Chondrocyte (in vitro differentiated cells): Measurements from ENCODE around the gene SLC22A23. TPM values are rescaled to one million over a fixed set of nuclear protein-coding genes. Genes with fewer than 3 reads are reported as not detected.

Experiments
- DNase-seq: peaks from one replicate; pipeline ENCODE4 v3.0.0; 2021; ENCODE audit warnings: mixed read lengths, low spot score
- H3K27ac Mint-ChIP-seq: one replicate; pipeline ENCODE4 v1.8.0; 2021; ENCODE audit warnings: mild to moderate bottlenecking, moderate library complexity, mixed read lengths; ENCODE audit not compliant: unreplicated experiment
- H3K27me3 Mint-ChIP-seq: 2 replicates; pipeline ENCODE4 v1.8.0; 2021; ENCODE audit warnings: low read depth, mixed read lengths
- H3K36me3 Mint-ChIP-seq: 2 replicates; pipeline ENCODE4 v1.8.0; 2021; ENCODE audit warnings: low read depth, mixed read lengths
- H3K4me1 Mint-ChIP-seq: 2 replicates; pipeline ENCODE4 v1.8.0; 2021; ENCODE audit warnings: low read depth, mild to moderate bottlenecking, mixed read lengths
- H3K4me3 Mint-ChIP-seq: one replicate; pipeline ENCODE4 v1.8.0; 2021; ENCODE audit warnings: mild to moderate bottlenecking, moderate library complexity, mixed read lengths; ENCODE audit not compliant: unreplicated experiment
- H3K9me3 Mint-ChIP-seq: 2 replicates; pipeline ENCODE4 v1.8.0; 2021; ENCODE audit warnings: low read depth, mixed read lengths
- total RNA-seq: library from RNA; stranded (reverse); gene quantifications from 3 replicates; pipeline ENCODE4 v1.2.1, GENCODE V29; 2021
- TF ChIP-seq, protein P1 (sequence below): fragments of 200-600 bp; sonication (generic); IDR thresholded peaks from 2 replicates; pipeline ENCODE4 v1.5.0; 2021; ENCODE audit warnings: antibody characterized with exemption, mild to moderate bottlenecking, moderate library complexity

Gene SLC22A23
- total RNA-seq, 1 donor from 2014 or later, result 36.4 TPM

DNA sequence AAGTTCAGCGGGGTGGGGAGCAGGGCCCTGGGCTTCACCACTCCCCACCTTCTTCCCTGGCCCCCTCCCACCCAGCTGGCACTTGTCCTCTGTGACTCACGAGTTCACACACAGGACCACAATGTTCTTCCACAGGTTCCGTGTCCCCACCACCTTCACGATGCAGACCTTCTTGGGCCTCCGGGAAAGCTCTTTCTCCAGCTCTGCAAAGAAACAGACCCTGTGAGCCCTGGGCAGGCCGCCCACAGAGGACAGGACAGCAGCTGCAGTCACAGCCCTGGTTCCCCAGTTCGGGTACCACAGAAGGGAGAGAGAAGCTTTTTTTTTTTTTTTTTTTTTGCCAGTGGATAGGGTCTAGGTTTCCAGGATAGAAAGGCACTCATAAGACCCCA, 167.2 kb downstream of the SLC22A23 start:
- Mint-ChIP-seq H3K36me3 (peaks cover 17% of the 10 kb centered on the region), H3K4me1 (peaks cover 9% of the 10 kb centered on the region), H3K4me3 (no peak overlapping the region), H3K9me3 (no peaks in the 10 kb centered on the region), H3K27me3 (no peaks in the 10 kb centered on the region), H3K27ac (no peak overlapping the region)
- peak; percentile 78 for DNase-seq
- TF ChIP-seq, protein P1, sequence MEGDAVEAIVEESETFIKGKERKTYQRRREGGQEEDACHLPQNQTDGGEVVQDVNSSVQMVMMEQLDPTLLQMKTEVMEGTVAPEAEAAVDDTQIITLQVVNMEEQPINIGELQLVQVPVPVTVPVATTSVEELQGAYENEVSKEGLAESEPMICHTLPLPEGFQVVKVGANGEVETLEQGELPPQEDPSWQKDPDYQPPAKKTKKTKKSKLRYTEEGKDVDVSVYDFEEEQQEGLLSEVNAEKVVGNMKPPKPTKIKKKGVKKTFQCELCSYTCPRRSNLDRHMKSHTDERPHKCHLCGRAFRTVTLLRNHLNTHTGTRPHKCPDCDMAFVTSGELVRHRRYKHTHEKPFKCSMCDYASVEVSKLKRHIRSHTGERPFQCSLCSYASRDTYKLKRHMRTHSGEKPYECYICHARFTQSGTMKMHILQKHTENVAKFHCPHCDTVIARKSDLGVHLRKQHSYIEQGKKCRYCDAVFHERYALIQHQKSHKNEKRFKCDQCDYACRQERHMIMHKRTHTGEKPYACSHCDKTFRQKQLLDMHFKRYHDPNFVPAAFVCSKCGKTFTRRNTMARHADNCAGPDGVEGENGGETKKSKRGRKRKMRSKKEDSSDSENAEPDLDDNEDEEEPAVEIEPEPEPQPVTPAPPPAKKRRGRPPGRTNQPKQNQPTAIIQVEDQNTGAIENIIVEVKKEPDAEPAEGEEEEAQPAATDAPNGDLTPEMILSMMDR, result no peak

DNA sequence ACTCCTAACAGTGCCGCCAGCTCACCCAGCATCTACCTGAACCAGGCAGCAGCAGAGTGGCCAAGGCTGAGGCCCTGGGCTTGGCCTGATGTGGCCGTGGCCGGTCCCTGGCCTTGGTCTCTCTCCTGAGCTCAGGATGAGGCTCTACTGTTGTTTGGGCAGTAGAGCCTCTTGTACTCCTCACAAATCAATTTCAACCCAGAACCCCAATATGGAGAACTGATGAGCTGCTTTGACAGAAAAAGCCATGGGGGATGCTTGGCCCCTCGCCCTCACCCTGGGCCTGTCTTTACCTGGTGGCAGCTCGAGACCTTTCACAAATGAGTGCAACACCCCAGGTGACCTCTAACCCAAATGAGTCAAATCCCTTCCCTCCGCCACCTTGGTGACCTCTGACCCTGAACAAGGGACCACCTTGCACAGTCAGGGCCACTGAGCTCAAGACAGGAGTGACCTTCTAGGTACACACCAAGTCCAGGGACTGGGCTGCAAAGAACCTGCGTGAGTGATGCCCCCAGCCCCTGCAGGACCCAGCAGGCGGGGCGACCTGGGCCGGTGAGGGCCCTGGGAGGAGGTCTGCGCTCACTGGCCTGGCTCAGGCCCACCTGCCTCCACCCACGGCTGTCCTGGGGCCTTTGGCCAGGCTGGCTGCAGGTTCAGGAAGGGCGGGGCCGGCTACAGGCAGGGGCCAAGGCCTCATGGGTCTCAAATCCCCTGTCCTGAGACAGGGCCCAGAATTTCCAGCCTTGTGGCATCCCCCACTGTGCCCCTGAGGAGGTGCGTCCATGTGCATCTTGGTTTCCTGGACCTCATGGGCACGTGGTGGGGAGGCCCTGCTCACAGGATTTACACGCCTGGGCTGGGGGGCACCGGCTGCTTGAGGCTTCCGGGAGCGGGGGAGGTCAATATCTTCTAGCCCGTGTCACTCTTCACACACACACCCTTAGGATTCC, 167.9 kb downstream of the SLC22A23 start:
- no peaks in the 10 kb centered on the region for H3K9me3 Mint-ChIP-seq
- TF ChIP-seq, protein P1, result no peak

DNA sequence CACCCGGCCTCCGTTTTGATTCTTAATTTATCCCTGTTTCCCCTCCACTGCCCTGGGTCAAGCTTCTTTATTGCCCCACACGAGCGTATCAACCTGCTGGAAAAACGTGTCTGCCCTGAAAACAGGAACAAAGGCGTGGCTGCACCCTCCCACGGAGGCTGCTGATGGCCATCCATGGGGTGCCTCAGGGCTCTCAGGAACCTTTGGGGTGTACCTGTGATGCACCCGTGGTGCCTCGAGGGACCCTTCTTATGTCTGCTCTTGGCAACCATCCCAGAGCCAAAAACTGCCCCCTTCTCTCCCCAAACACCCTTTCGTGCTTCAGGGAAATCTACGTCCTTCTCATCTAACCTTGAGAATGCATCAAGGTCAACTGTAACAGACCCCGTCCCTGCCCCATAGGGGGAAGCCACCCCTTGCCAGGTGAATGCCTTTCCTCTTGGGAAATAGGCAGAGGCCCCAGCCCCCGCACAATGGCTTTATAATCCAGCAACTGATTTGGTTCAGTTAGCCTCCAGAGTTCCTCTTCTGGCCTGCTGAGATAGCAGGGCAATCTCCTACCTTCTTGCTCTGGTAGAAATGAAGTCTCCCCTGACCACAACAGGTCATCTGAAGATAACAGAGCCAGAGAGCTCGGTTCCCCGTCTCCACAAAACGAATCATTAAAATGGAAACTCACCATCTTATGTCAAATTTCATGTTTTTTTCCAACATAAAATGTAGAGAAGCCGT, 168.7 kb downstream of the SLC22A23 start:
- Mint-ChIP-seq H3K4me1 (peaks cover 9% of the 10 kb centered on the region), H3K27ac (no peak overlapping the region), H3K36me3 (peaks cover 21% of the 10 kb centered on the region), H3K9me3 (no peaks in the 10 kb centered on the region), H3K4me3 (no peak overlapping the region), H3K27me3 (no peaks in the 10 kb centered on the region)
- DNase-seq, result peak; percentile 56
- TF ChIP-seq, protein P1, result no peak

More for the DNA sequence above, 167.9 kb downstream of the SLC22A23 start:
- Mint-ChIP-seq H3K27ac (no peak overlapping the region), H3K4me1 (peaks cover 11% of the 10 kb centered on the region), H3K27me3 (no peaks in the 10 kb centered on the region), H3K36me3 (peaks cover 18% of the 10 kb centered on the region), H3K4me3 (no peak overlapping the region)
- DNase-seq, result peak; percentile 91

DNA sequence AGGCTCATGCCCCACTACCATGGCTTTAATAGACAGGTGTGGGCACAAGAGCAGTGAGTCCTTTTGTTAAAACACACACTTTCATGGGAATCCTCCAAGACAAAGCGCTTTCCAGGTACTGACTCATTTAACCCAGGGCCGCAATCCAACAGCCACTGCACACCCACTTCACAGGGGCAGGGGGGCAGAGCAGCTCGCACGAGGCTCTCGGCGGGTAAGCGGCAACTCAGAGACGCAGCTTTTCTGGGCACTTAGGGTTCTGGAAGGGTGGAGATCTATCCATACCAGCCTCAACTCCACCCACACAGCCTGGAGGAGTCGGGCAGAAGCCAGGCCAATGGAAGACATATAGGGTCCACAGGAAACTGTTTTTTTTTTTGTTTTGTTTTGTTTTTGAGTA, 169.5 kb downstream of the SLC22A23 start:
- peak; percentile 52 for DNase-seq
- peaks cover 21% of the 10 kb centered on the region for H3K36me3 Mint-ChIP-seq
- no peaks in the 10 kb centered on the region for H3K27me3 Mint-ChIP-seq
- H3K9me3 Mint-ChIP-seq, result no peaks in the 10 kb centered on the region
- H3K27ac Mint-ChIP-seq, result no peak overlapping the region
- H3K4me1 Mint-ChIP-seq, result peaks cover 13% of the 10 kb centered on the region
- no peak overlapping the region for H3K4me3 Mint-ChIP-seq
- TF ChIP-seq, protein P1, result no peak

DNA sequence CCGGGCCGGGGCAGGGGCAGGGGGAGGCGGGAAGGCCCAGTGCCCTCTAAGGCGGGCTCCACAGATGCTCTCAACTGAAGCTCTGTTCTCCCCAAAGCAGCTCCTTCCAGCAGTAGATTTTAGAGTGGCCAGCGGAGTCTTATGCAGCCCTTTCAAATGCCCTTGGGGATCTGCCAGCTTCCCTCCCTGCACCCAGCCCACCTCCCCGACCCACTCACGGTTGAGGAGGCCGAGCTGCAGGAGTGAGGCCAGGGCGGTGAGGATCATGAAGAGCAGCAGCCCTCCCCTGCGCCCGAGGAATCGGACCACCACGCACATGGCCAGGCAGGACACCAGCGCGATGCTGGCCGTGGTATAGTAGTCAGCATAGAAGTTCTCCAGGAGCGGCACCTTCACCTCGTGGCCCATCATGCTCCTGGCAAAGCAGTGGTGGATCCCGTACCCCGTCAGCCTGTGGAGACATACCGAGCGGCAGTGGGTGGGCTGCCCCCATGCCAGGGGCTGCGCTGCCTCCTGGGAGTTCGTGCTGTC, 170.1 kb downstream of the SLC22A23 start:
- Mint-ChIP-seq H3K27me3 (no peaks in the 10 kb centered on the region), H3K27ac (no peak overlapping the region), H3K36me3 (peaks cover 19% of the 10 kb centered on the region), H3K4me1 (peaks cover 19% of the 10 kb centered on the region), H3K4me3 (no peak overlapping the region), H3K9me3 (no peaks in the 10 kb centered on the region)
- TF ChIP-seq, protein P1, result no peak
- peak; percentile 59 for DNase-seq
